Activated T-cell treated with anti-CD3 and anti-CD28 coated beads for 4 hours (primary cell): Measurements from ENCODE around the gene HS6ST3.
"Not testable (repeated sequence)": the region's sequence is repeated elsewhere in the genome, so short reads cannot be mapped to it uniquely, and the experiment has no call there.

Experiments
- DNase-seq: peaks from one replicate; pipeline ENCODE4 v3.0.0-alpha.2; 2020

The HS6ST3 gene

DNA sequence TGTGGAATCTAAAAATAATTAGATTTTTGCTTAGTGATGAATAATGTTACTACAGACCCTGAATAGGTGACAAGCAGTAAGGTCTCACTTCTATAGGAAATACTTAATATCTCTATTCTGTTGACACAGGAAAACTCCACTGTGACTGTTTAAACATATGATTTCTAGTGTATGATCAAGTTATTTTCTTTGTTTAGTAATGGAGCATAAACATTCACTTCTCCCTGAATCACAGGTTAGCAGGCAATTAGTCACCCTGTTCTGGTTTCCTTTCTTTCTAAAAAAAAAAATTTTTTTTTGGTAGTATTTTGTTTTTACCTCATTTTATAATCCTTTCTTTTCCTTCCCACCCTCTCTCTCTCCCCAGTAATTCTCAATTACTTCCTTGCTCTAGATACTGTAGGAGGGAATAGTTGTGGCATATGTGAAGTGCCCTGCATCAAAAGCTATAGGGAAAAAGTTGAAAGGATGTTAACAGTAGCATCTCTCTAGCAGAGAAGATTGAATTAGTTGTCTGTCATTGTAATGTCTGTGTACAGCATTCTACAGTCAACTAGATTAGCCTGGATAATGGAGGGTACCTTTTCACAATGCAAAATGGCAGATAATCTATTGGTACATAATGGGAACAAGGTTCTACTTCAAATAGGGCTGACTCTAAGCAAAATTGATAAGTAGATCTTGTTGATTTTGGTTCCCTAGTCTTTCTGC lies 3.5 kb downstream of the HS6ST3 start:
- no peak for DNase-seq

- no peak for DNase-seq
Measured at GRCh38 chr13:96100457-96101220, 10.7 kb downstream of the HS6ST3 start.

DNA sequence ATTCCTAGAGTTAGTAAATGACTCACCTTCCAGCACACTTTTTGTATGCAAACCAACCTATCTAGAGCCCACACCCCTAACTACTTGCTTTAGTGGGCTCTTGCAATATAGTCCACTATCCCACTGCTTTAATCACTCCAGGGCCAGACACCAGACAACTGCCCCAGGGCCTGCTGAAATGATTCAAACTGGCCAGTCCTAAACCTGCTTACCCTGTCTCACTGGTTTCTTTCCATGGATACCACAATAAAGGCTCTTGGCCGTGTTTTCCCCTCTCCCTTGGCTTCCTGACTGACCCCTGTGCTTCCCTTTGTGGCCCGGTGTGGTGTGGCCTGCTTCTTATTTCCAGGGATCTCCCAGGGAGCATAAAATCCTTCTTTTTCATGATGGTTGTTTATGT lies 14.6 kb downstream of the HS6ST3 start:
- no peak for DNase-seq

- not testable (repeated sequence) for DNase-seq
Measured at GRCh38 chr13:96108072-96108471, 18.2 kb downstream of the HS6ST3 start.

- DNase-seq: no peak
Measured at GRCh38 chr13:96109125-96109524, 19.2 kb downstream of the HS6ST3 start.

DNA sequence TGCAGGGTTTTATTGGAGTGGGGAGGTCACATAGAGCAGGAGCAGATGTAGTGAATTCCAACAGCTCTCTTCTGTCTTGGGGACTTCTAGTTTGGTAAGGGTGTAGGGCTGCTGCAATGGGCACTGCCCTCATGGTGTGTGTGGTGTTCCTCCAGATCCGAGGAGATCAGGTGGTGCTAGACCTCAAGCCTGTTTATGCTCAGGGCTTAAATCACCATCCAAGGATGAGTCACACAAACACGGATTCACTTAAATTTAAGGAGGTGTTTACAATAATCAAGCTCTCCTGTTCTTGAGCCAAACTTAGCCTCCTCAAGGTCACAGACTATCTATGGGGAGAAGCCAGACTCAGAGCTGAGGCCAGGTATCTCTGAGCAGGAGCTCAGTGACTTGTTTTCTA lies 23.0 kb downstream of the HS6ST3 start:
- no peak for DNase-seq

GRCh38 chr13:96115368-96115767 lies 25.5 kb downstream of the HS6ST3 start:
- not testable (repeated sequence) for DNase-seq

- no peak for DNase-seq
Measured at GRCh38 chr13:96119921-96120320, 30.0 kb downstream of the HS6ST3 start.

DNA sequence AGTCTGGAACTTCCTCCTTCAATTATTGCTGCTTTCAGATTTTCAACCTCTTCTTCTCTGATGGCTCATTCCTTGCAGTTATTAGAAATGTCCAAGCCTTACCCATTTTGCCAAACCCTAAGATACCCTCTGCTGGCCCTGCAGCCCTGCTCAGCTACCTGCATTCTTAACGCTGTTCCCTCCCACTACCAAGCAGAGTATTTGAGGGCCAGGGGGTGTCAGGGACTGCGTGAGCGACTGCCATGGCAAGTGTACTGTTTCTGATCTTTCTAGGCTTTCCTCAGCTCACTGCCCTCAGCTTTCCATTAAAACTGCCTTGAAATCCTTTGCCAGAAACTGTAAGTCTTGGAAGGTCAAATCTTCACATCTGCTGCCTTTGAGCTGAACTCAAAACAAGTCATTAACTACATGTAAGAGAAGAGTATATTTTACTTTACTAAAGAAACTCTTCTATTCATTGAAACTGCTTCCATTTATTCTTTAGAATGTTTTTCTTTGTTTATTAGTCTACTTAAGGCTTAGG lies 41.0 kb downstream of the HS6ST3 start:
- DNase-seq: no peak

GRCh38 chr13:96141032-96141431 lies 51.1 kb downstream of the HS6ST3 start:
- DNase-seq: no peak

DNA sequence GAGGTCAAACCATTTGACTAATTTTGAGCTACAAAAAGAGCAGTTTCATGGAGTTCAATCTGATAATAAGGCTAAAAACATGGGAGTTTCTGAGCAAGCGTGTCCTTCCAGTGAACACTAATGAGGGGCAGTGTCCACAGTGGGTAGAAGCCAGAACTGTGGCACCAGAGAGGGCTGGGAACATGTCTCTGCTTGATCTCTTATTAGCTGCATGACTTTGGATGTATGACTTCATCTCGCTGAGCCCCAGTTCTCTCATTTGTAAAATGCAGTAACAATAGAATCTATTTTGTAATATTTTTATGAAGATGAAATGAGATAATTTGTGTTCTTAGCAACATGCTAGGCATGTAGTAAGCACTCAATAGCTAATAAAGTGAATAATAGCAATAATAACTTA lies 69.8 kb downstream of the HS6ST3 start:
- no peak for DNase-seq

GRCh38 chr13:96161141-96161540 lies 71.2 kb downstream of the HS6ST3 start:
- no peak for DNase-seq

DNA sequence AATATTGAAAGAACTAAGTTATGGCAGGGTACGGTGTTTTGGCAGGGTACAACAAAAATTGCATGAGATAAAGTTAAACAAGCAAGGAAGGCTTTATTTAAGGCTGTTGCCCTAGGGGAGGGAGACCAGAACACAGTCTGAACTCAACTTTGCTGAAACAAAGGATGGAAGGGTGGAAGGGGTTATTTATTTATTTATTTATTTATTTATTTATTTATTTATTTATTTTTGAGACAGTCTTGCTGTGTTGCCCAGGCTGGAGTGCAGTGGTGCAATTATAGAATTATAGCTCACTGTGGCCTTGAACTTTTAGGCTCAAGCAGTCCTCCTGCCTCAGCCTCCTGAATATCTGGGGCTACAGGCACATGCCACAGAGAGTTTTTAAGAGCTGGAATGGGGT lies 75.9 kb downstream of the HS6ST3 start:
- no peak for DNase-seq

DNA sequence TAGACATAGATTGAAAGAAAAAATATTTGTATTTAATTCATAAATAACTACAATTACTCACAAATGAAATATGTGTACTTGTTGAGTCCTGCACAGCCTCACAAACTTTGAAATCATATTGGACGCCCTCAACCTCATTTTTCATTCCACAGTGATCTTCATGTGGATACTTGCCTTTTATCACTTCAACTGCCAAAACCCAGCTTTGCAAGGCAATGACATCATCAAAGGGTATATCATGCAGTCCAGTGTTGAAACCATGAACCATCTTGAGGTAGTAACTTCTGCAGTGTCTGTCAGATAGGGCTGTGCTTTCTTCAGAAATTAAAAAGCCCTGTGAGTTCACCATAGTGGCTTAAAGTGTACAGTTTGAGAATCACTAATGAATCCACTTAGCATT lies 82.2 kb downstream of the HS6ST3 start:
- no peak for DNase-seq

GRCh38 chr13:96178759-96179158 lies 88.9 kb downstream of the HS6ST3 start:
- DNase-seq: no peak

- no peak for DNase-seq
Measured at GRCh38 chr13:96179309-96179708, 89.4 kb downstream of the HS6ST3 start.

DNA sequence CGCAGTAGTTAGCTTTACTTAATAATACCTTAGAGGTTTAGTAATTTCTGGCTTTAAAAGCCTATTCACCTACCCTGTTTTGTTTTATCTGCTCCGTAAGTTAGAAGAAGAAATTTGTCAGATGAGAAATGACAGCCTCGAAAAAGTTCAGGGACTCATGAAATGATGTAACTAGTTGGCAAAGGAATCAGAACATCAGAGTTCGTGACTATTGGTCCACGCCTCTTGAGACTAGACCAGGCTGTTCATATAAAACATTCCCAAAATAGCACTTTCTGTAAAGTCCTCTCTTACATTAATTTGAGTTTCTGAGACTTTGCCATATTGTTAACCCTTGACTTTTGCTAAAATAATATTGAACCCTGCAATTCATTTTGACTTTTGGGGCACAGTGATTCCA lies 92.0 kb downstream of the HS6ST3 start:
- DNase-seq: no peak

DNA sequence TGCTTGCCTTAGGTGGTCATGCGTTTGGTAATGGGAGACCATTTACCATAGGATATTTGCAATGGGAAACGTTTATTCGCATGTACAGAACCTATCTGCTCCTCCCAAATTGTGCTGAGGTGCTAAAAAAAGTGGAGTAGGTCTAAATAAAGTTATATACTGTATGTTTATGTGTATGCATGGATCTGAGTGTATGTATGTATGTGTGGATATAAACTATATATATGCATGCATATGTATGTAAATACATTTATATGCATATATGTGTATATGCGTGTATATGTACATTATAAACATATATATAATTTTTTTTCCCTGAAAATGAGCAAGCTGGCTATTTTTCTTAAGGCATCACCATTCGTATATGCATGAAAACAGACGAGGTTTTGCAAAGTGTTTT lies 95.9 kb downstream of the HS6ST3 start:
- DNase-seq: no peak

- no peak for DNase-seq
Measured at GRCh38 chr13:96191367-96191766, 101.5 kb downstream of the HS6ST3 start.

DNA sequence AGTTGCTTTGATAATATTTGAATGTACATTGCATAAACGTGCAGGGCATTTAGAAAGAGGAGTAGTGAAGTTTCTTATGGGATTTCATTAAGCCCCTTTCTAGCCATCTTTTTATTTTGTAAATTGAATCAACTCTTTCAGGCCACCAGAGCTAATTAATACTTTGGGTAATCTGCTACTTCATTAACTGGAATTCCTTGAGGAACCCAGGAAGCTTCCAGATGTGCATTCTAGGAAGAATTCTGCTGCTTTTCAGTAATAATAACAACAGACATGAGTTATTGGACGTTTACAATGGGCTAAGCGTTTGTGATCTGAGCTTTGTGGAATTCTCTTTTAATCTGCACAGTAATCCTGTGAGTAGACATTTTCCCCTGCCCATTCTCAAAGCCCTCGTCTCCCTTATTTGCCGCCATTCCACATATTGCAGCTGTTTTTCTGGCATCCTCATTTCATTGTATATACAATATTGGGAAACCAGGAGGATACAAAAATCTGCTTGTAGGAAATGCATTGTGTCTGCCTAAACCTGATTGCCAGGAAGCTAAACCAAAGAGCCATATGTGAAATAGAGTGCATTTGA lies 103.9 kb downstream of the HS6ST3 start:
- no peak for DNase-seq

GRCh38 chr13:96198038-96198437 lies 108.1 kb downstream of the HS6ST3 start:
- DNase-seq: no peak

DNA sequence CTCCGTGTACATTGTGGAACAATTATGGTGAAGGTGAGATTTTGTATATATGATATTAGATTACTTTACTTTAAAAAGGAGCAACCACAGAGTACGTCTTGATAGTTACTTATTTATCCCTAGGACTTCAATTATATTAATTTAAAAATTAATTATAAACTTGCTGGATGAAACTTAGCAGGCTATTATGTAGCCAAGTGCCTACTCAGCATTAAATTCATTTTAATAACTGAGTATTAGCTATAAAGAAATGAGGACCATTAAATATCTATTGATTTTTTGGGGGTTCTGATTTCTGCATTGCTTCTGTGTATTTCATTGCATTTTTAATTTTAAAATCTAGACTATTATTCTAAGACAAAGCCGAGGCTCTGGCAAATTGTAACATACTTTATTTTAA lies 109.4 kb downstream of the HS6ST3 start:
- DNase-seq: no peak

DNA sequence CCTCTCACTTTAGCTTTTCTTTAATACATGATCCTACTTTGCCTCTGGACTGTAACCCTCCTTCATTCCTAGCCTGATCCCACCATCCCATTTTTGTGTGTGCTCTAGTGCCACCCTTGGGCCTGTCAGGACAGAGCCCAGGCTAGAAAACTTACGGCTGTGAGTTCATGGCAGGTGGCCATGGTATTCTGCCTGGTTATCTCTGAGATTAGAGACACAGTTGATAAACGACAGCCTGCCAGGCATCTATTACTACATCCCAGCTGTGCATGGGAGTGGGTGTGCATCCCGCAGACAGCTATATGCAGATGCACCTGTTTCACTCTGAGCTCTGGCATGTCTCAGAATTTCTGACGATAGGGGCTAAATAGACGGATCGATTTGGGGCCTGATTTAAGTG lies 110.9 kb downstream of the HS6ST3 start:
- no peak for DNase-seq

GRCh38 chr13:96202315-96202714 lies 112.4 kb downstream of the HS6ST3 start:
- DNase-seq: no peak
